Endodermal cell (in vitro differentiated cells): ENCODE measurements around the gene CCDC172. TPM values are rescaled to one million over a fixed set of nuclear protein-coding genes. Genes with fewer than 3 reads are reported as not detected.

ENCODE experiments used
- DNase-seq: peaks from one replicate; pipeline ENCODE4 v3.0.0-alpha.2; 2017
- H3K27ac ChIP-seq: 2 replicates; pipeline ENCODE4 v1.5.1; 2013; ENCODE audit warnings: mild to moderate bottlenecking, low read depth, low read length, moderate library complexity
- H3K27me3 ChIP-seq: 2 replicates; pipeline ENCODE4 v1.6.1; 2013; ENCODE audit warnings: mild to moderate bottlenecking, low read length, moderate library complexity; ENCODE audit not compliant: insufficient read depth, control insufficient read depth, poor library complexity, severe bottlenecking
- H3K36me3 ChIP-seq: 2 replicates; pipeline ENCODE4 v1.7.0; 2013; ENCODE audit warnings: mild to moderate bottlenecking, low read length, moderate library complexity; ENCODE audit not compliant: control insufficient read depth, insufficient read depth
- H3K4me1 ChIP-seq: one replicate; pipeline ENCODE4 v1.7.0; 2013; ENCODE audit warnings: low read length; ENCODE audit not compliant: control insufficient read depth, insufficient read depth
- H3K4me3 ChIP-seq: 2 replicates; pipeline ENCODE4 v1.5.1; 2013; ENCODE audit warnings: mild to moderate bottlenecking, low read length, moderate library complexity
- H3K9ac ChIP-seq: 2 replicates; pipeline ENCODE4 v1.6.1; 2013; ENCODE audit warnings: mild to moderate bottlenecking, low read length, moderate library complexity; ENCODE audit not compliant: poor library complexity, severe bottlenecking; ENCODE audit errors: extremely low read depth
- H3K9me3 ChIP-seq: 2 replicates; pipeline ENCODE4 v1.6.1; 2013; ENCODE audit warnings: mild to moderate bottlenecking, low read length, moderate library complexity; ENCODE audit not compliant: control insufficient read depth
- H3K27ac Mint-ChIP-seq: 2 replicates; pipeline ENCODE4 v1.8.0; 2020; ENCODE audit warnings: mixed read lengths
- H3K27me3 Mint-ChIP-seq: 2 replicates; pipeline ENCODE4 v1.8.0; 2021; ENCODE audit warnings: mild to moderate bottlenecking, mixed read lengths; ENCODE audit not compliant: insufficient read depth
- H3K36me3 Mint-ChIP-seq: 2 replicates; pipeline ENCODE4 v1.8.0; 2020; ENCODE audit warnings: low read depth, mixed read lengths
- H3K4me1 Mint-ChIP-seq: 2 replicates; pipeline ENCODE4 v1.8.0; 2020; ENCODE audit warnings: mixed read lengths
- H3K4me3 Mint-ChIP-seq: 2 replicates; pipeline ENCODE4 v1.8.0; 2020; ENCODE audit warnings: mild to moderate bottlenecking, moderate library complexity, mixed read lengths
- H3K9me3 Mint-ChIP-seq: 2 replicates; pipeline ENCODE4 v1.8.0; 2020; ENCODE audit warnings: mild to moderate bottlenecking, mixed read lengths
- CTCF ChIP-seq: fragments of 200-600 bp; sonication (generic); conservative IDR thresholded peaks from 2 replicates; pipeline ENCODE4 v1.5.0; 2021; ENCODE audit warnings: antibody characterized with exemption, mild to moderate bottlenecking
- WGBS, 2 experiments: methylation state at CpG; one replicate each; pipeline versions ENCODE4 v1.1.5 to v1.1.7; 2013; ENCODE audit warnings: missing lambda C conversion rate in 2 of 2, mixed read lengths in 1 of 2; ENCODE audit not compliant: insufficient coverage in 1 of 2, insufficient read length in 1 of 2; 5-methylcytosine and 5-hydroxymethylcytosine counted together
- total RNA-seq, 2 donors: library from RNA; stranded (reverse); fragmentation: NEBNext Ultra II Directional in 1 of 2; extraction: Animal tissue kit (Norgen Biotek cat#: 25700) in 1 of 2; gene quantifications; 2 replicates in 1 of 2; 3 replicates in 1 of 2; pipeline ENCODE4 v1.2.1, GENCODE V29; 2021

Gene CCDC172
- total RNA-seq, 2 donors from 2014 or later = 0.37 TPM; not detected in 1

DNA sequence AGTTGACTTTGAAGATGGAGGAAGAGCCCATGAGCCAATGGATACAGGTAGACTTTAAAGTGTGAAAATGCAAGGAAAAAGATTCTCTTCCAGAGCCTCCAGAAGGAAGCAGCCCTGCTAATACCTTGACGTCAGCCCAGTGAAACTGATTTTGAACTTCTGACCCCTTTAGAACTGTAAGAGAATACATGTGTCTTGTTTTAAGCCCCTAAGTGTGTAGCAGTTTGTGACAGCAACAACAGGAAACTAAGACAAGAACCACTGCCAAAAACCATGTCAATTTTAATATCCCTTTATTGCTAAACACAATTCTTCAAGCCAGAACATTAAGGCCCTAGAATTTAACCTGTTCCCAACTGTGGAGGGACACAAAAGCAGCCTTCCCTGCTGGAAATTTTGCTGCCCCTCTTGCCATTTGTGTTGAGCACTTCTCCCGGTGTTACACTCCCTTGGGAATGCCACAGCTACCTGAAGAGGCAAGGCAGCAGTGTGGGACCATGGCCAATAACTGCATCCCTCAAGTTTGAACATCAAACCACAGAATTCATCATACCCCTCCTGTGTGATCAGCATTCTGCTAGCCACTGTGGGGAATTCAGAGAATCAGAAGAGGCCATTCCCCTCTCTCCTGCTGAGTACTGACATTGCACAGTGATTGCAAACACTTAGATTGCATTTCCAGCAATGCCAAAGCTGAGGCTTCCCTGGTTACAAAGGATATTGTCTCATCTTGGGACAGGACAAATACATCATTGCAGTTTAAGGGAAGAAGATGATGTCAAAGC lies 12.3 kb upstream of the CCDC172 start:
- no peak for TF ChIP-seq CTCF
- Mint-ChIP-seq H3K4me3 (no peak overlapping the region), H3K27ac (no peak overlapping the region), H3K27me3 (no peaks in the 10 kb centered on the region), H3K36me3 (no peaks in the 10 kb centered on the region), H3K4me1 (no peaks in the 10 kb centered on the region), H3K9me3 (no peaks in the 10 kb centered on the region)
- Histone ChIP-seq H3K4me1 (no peaks in the 10 kb centered on the region), H3K36me3 (no peaks in the 10 kb centered on the region), H3K27me3 (peaks cover 9% of the 10 kb centered on the region), H3K27ac (no peak overlapping the region), H3K9me3 (no peaks in the 10 kb centered on the region), H3K4me3 (no peak overlapping the region), H3K9ac (no peak overlapping the region)
- DNase-seq = no peak
- 90 to 100% methylated on average over 2 of the region's 2 CpGs for WGBS, 2 experiments

- Histone ChIP-seq H3K36me3 (no peaks in the 10 kb centered on the region), H3K9ac (no peak overlapping the region), H3K9me3 (no peaks in the 10 kb centered on the region), H3K4me1 (no peaks in the 10 kb centered on the region), H3K4me3 (no peak overlapping the region), H3K27ac (no peak overlapping the region), H3K27me3 (peaks cover 9% of the 10 kb centered on the region)
- Mint-ChIP-seq H3K36me3 (no peaks in the 10 kb centered on the region), H3K4me1 (no peaks in the 10 kb centered on the region), H3K9me3 (no peaks in the 10 kb centered on the region), H3K27me3 (no peaks in the 10 kb centered on the region), H3K27ac (no peak overlapping the region), H3K4me3 (no peak overlapping the region)
- TF ChIP-seq CTCF = no peak
- 89% methylated on average over 4 of the region's 4 CpGs; no CpG with 5 or more reads in 1 of the 2 experiments for WGBS, 2 experiments
- DNase-seq = no peak
These were observed 11.7 kb upstream of the CCDC172 start for GRCh38 chr10:116312548-116312947.

DNA sequence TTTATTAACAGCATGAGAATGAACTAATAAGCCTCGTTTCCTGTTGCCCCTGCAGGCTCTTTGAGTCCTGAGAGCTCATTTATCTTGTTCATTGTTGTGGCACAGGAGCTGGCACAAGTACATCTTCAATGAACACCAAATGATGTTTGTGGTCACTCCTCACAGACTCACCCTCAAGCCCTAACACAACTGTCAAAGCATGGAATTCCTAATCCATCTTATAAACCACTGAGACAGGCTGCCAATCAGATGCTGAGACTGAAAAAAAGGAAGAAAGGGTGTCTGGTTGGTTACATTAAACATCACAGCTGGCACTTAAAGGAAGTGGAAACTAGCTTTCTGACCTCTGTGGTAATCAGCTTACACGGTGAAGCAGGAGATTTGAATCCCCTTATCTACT lies 7.7 kb upstream of the CCDC172 start:
- Mint-ChIP-seq H3K4me1 (no peaks in the 10 kb centered on the region), H3K27me3 (no peaks in the 10 kb centered on the region), H3K4me3 (no peak overlapping the region), H3K9me3 (no peaks in the 10 kb centered on the region), H3K36me3 (no peaks in the 10 kb centered on the region), H3K27ac (no peak overlapping the region)
- no peak overlapping the region for H3K4me3 ChIP-seq
- no peak overlapping the region for H3K9ac ChIP-seq
- H3K36me3 ChIP-seq = no peaks in the 10 kb centered on the region
- H3K27ac ChIP-seq = peak overlapping the region; percentile 16
- H3K9me3 ChIP-seq = no peaks in the 10 kb centered on the region
- no peaks in the 10 kb centered on the region for H3K4me1 ChIP-seq
- WGBS, 2 experiments = 33 to 91% methylated on average over 1 of the region's 2 CpGs
- peaks cover 20% of the 10 kb centered on the region for H3K27me3 ChIP-seq
- DNase-seq = no peak
- TF ChIP-seq CTCF = no peak
